Retinal pigment epithelial cell (primary cell): ENCODE results near the gene AAMDC.
"Not testable (repeated sequence)": the region's sequence is repeated elsewhere in the genome, so short reads cannot be mapped to it uniquely, and the experiment has no call there.

Experiments
- DNase-seq: peaks from one replicate; pipeline ENCODE4 v3.0.0-alpha.2; 2010; ENCODE audit warnings: low read depth
- H3K4me3 ChIP-seq: 2 replicates; pipeline ENCODE4 v1.5.1; 2011; ENCODE audit warnings: mild to moderate bottlenecking, low read length, control low read depth, moderate library complexity
- TF ChIP-seq, protein P1 (sequence below): conservative IDR thresholded peaks from 2 replicates; pipeline ENCODE4 v1.5.1; 2011; ENCODE audit warnings: low read depth, low read length, control low read depth, inconsistent platforms

The AAMDC gene

GRCh38 chr11:77873345-77873744 is 52.4 kb downstream of the AAMDC start:
- DNase-seq: no peak
- no peak overlapping the region for H3K4me3 ChIP-seq
- TF ChIP-seq, protein P1, sequence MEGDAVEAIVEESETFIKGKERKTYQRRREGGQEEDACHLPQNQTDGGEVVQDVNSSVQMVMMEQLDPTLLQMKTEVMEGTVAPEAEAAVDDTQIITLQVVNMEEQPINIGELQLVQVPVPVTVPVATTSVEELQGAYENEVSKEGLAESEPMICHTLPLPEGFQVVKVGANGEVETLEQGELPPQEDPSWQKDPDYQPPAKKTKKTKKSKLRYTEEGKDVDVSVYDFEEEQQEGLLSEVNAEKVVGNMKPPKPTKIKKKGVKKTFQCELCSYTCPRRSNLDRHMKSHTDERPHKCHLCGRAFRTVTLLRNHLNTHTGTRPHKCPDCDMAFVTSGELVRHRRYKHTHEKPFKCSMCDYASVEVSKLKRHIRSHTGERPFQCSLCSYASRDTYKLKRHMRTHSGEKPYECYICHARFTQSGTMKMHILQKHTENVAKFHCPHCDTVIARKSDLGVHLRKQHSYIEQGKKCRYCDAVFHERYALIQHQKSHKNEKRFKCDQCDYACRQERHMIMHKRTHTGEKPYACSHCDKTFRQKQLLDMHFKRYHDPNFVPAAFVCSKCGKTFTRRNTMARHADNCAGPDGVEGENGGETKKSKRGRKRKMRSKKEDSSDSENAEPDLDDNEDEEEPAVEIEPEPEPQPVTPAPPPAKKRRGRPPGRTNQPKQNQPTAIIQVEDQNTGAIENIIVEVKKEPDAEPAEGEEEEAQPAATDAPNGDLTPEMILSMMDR: no peak

DNA sequence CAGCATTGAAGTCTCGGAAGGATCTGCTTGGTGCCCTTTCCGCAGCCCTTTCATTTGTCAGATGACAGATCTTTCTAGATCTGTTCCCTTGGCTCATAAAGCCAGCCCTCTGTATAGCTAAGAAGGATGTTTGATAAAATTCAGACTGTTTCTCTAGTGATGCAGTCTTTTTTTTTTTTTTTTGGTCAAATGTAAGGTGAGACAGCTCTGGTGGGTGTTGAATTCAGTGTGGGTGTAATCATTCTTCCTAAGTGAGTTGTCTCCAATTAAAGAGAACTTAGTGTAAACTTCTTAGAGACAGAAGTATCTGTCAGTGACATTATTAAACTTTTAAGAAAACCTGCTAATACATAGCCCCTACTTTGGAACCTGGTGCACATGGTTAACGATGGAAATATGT is 53.3 kb downstream of the AAMDC start:
- TF ChIP-seq, protein P1: no peak
- no peak overlapping the region for H3K4me3 ChIP-seq
- DNase-seq: no peak

DNA sequence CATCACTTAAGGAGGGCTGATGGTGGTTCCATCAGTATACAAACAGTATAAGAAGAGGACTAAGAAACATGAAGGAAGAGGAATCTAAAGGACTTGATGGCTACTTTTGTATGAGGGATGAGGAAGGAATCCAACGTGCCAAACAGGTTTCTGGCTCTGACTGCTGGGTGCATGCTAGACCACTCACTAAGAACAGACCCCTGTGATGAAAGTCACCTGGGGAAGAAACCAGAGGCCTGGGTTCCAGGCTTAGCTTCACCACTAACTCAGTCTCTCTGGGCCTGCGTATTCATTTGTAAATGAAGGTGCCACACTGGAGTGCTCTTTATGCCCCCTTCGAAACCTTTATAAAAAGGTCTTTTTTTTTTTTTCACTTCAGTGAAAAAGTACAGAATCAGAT is 55.1 kb downstream of the AAMDC start:
- no peak for DNase-seq
- TF ChIP-seq, protein P1: no peak

GRCh38 chr11:77878247-77878646 is 57.3 kb downstream of the AAMDC start:
- DNase-seq: peak; percentile 4
- H3K4me3 ChIP-seq: not testable (repeated sequence)

More for the DNA sequence above, 55.1 kb downstream of the AAMDC start:
- H3K4me3 ChIP-seq: no peak overlapping the region

- TF ChIP-seq, protein P1: no peak
- no peak overlapping the region for H3K4me3 ChIP-seq
- no peak for DNase-seq
Measured at GRCh38 chr11:77879218-77879617, 58.3 kb downstream of the AAMDC start.

GRCh38 chr11:77882396-77882795 is 61.5 kb downstream of the AAMDC start:
- TF ChIP-seq, protein P1: no peak
- H3K4me3 ChIP-seq: no peak overlapping the region
- DNase-seq: no peak

DNA sequence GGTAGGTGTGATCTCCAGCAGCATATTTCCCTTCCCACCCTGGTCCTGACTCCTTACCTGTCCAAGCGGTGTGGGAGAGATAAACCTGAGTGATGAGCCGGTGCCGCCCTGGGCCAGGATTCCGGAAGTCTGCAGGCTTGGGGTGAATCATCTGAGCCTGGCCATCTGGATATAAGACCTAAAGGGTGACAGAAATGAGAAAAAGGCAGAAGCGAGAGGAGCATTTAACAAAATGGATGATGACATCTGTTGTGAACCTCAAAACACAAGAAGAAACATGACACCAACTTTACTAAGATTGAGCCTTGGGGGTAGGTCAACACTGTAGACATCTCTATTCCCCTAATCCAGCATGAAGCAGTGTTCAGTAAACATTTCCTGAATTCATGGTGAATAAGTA is 62.8 kb downstream of the AAMDC start:
- TF ChIP-seq, protein P1: no peak
- no peak for DNase-seq
- H3K4me3 ChIP-seq: no peak overlapping the region
